HG03378 (cell line): Measurements from ENCODE around the gene ZNF391.
"Not testable (repeated sequence)": the region's sequence is repeated elsewhere in the genome, so short reads cannot be mapped to it uniquely, and the experiment has no call there.

ENCODE experiments used
- ATAC-seq: cut with Tn5 transposase; IDR thresholded peaks from one replicate; pipeline ENCODE4 v1.9.1; 2021; ENCODE audit warnings: mild to moderate bottlenecking, moderate library complexity; ENCODE audit not compliant: unreplicated experiment

The ZNF391 gene

GRCh38 chr6:27388293-27389197 lies at the start of gene ZNF391:
TSS of gene ZNF391 (plus strand) at chr6:27388759. CDS start at chr6:27400371, 11,612 bp downstream.
- ATAC-seq, result peak; percentile 77

GRCh38 chr6:27352850-27353249 lies 35.7 kb upstream of the ZNF391 start:
- no peak for ATAC-seq

GRCh38 chr6:27358786-27359185 lies 29.8 kb upstream of the ZNF391 start:
- ATAC-seq, result no peak

GRCh38 chr6:27359231-27359630 lies 29.3 kb upstream of the ZNF391 start:
- ATAC-seq, result no peak

- ATAC-seq, result no peak
Observed at GRCh38 chr6:27368202-27368601, 20.4 kb upstream of the ZNF391 start.

- no peak for ATAC-seq
Observed at GRCh38 chr6:27370391-27370790, 18.2 kb upstream of the ZNF391 start.

GRCh38 chr6:27374824-27375612 lies 13.5 kb upstream of the ZNF391 start:
- peak; percentile 51 for ATAC-seq

- ATAC-seq, result no peak
Observed at GRCh38 chr6:27375613-27376079, 12.9 kb upstream of the ZNF391 start.

- not testable (repeated sequence) for ATAC-seq
Observed at GRCh38 chr6:27378406-27378805, 10.2 kb upstream of the ZNF391 start.

- ATAC-seq, result not testable (repeated sequence)
Observed at GRCh38 chr6:27381001-27381400, 7.6 kb upstream of the ZNF391 start.

- ATAC-seq, result no peak
Observed at GRCh38 chr6:27383011-27383410, 5.5 kb upstream of the ZNF391 start.

GRCh38 chr6:27383481-27383880 lies 5.1 kb upstream of the ZNF391 start:
- no peak for ATAC-seq

GRCh38 chr6:27392623-27393022 lies 4.1 kb downstream of the ZNF391 start:
- ATAC-seq, result no peak

GRCh38 chr6:27394073-27394472 lies 5.5 kb downstream of the ZNF391 start:
- no peak for ATAC-seq

- no peak for ATAC-seq
Observed at GRCh38 chr6:27400877-27401642, 12.5 kb downstream of the ZNF391 start.

- no peak for ATAC-seq
Observed at GRCh38 chr6:27406085-27406484, 17.5 kb downstream of the ZNF391 start.

- ATAC-seq, result no peak
Observed at GRCh38 chr6:27407153-27407814, 18.7 kb downstream of the ZNF391 start.

GRCh38 chr6:27414300-27414699 lies 25.7 kb downstream of the ZNF391 start:
- no peak for ATAC-seq

- no peak for ATAC-seq
Observed at GRCh38 chr6:27414996-27415395, 26.4 kb downstream of the ZNF391 start.

GRCh38 chr6:27415898-27416297 lies 27.3 kb downstream of the ZNF391 start:
- ATAC-seq, result no peak
